Measurements from ENCODE around the gene GYPC.
"Not testable (repeated sequence)": the region's sequence is repeated elsewhere in the genome, so short reads cannot be mapped to it uniquely, and the experiment has no call there.

Gene GYPC

GRCh38 chr2:126687503-126687902 lies 31.5 kb downstream of the GYPC start:
- no peak for DNase-seq
- in situ Hi-C loops (cut with MboI; ENCODE audit: low pct_unique_long_range_greater_than_20kb, low sequenced_read_pairs): no loop called here

- not testable (repeated sequence) for DNase-seq
These were observed 32.6 kb downstream of the GYPC start for GRCh38 chr2:126688594-126688993.

GRCh38 chr2:126692241-126692640 lies 36.3 kb downstream of the GYPC start:
- DNase-seq; in situ Hi-C loops (cut with MboI; ENCODE audit: low pct_unique_long_range_greater_than_20kb, low sequenced_read_pairs): not testable (repeated sequence)

More at GRCh38 chr2:126688594-126688993, 32.6 kb downstream of the GYPC start:
- in situ Hi-C loops (cut with MboI; ENCODE audit: low pct_unique_long_range_greater_than_20kb, low sequenced_read_pairs): not testable (repeated sequence)

- in situ Hi-C loops (cut with MboI; ENCODE audit: low pct_unique_long_range_greater_than_20kb, low sequenced_read_pairs); DNase-seq: not testable (repeated sequence)
These were observed 37.1 kb downstream of the GYPC start for GRCh38 chr2:126692934-126693592.

GRCh38 chr2:126696644-126697520 lies 40.9 kb downstream of the GYPC start:
- DNase-seq: no peak
- in situ Hi-C loops (cut with MboI; ENCODE audit: low pct_unique_long_range_greater_than_20kb, low sequenced_read_pairs): no loop called here

- in situ Hi-C loops (cut with MboI; ENCODE audit: low pct_unique_long_range_greater_than_20kb, low sequenced_read_pairs): no loop called here
- no peak for DNase-seq
These were observed 42.4 kb downstream of the GYPC start for GRCh38 chr2:126698376-126698775.

GRCh38 chr2:126699018-126699417 lies 43.1 kb downstream of the GYPC start:
- no peak for DNase-seq
- in situ Hi-C loops (cut with MboI; ENCODE audit: low pct_unique_long_range_greater_than_20kb, low sequenced_read_pairs): no loop called here

- in situ Hi-C loops (cut with MboI; ENCODE audit: low pct_unique_long_range_greater_than_20kb, low sequenced_read_pairs): no loop called here
- no peak for DNase-seq
These were observed 44.0 kb downstream of the GYPC start for GRCh38 chr2:126699716-126700581.

- in situ Hi-C loops (cut with MboI; ENCODE audit: low pct_unique_long_range_greater_than_20kb, low sequenced_read_pairs): no loop called here
- no peak for DNase-seq
These were observed 44.7 kb downstream of the GYPC start for GRCh38 chr2:126700677-126701076.

GRCh38 chr2:126703311-126703710 lies 47.4 kb downstream of the GYPC start:
- in situ Hi-C loops (cut with MboI; ENCODE audit: low pct_unique_long_range_greater_than_20kb, low sequenced_read_pairs): no loop called here
- no peak for DNase-seq

GRCh38 chr2:126704434-126705160 lies 48.6 kb downstream of the GYPC start:
- in situ Hi-C loops (cut with MboI; ENCODE audit: low pct_unique_long_range_greater_than_20kb, low sequenced_read_pairs): no loop called here

GRCh38 chr2:126707191-126707590 lies 51.2 kb downstream of the GYPC start:
- DNase-seq: no peak
- in situ Hi-C loops (cut with MboI; ENCODE audit: low pct_unique_long_range_greater_than_20kb, low sequenced_read_pairs): no loop called here

More at GRCh38 chr2:126704434-126705160, 48.6 kb downstream of the GYPC start:
- no peak for DNase-seq

GRCh38 chr2:126707941-126708340 lies 52.0 kb downstream of the GYPC start:
- in situ Hi-C loops (cut with MboI; ENCODE audit: low pct_unique_long_range_greater_than_20kb, low sequenced_read_pairs): no loop called here
- no peak for DNase-seq

- DNase-seq: no peak
- in situ Hi-C loops (cut with MboI; ENCODE audit: low pct_unique_long_range_greater_than_20kb, low sequenced_read_pairs): no loop called here
These were observed 58.4 kb downstream of the GYPC start for GRCh38 chr2:126714191-126714965.

- in situ Hi-C loops (cut with MboI; ENCODE audit: low pct_unique_long_range_greater_than_20kb, low sequenced_read_pairs): no loop called here
- DNase-seq: no peak
These were observed 59.2 kb downstream of the GYPC start for GRCh38 chr2:126715111-126715510.

- in situ Hi-C loops (cut with MboI; ENCODE audit: low pct_unique_long_range_greater_than_20kb, low sequenced_read_pairs): no loop called here
- no peak for DNase-seq
These were observed 59.8 kb downstream of the GYPC start for GRCh38 chr2:126715576-126716406.

- DNase-seq; in situ Hi-C loops (cut with MboI; ENCODE audit: low pct_unique_long_range_greater_than_20kb, low sequenced_read_pairs): not testable (repeated sequence)
These were observed 61.3 kb downstream of the GYPC start for GRCh38 chr2:126717277-126717676.

Measured in KBM-7 (cell line).